Activated CD8-positive, alpha-beta memory T cell treated with anti-CD3 and anti-CD28 coated beads for 1 hour (primary cell): Measurements from ENCODE around the gene ADGRA1.
"Not testable (repeated sequence)": the region's sequence is repeated elsewhere in the genome, so short reads cannot be mapped to it uniquely, and the experiment has no call there.

Source experiments
- DNase-seq, 2 donors: peaks; one replicate each; pipeline ENCODE4 v3.0.0-alpha.2; 2020; ENCODE audit warnings: low read depth in 1 of 2; ENCODE audit errors: extremely low read depth in 1 of 2

The ADGRA1 gene

DNA sequence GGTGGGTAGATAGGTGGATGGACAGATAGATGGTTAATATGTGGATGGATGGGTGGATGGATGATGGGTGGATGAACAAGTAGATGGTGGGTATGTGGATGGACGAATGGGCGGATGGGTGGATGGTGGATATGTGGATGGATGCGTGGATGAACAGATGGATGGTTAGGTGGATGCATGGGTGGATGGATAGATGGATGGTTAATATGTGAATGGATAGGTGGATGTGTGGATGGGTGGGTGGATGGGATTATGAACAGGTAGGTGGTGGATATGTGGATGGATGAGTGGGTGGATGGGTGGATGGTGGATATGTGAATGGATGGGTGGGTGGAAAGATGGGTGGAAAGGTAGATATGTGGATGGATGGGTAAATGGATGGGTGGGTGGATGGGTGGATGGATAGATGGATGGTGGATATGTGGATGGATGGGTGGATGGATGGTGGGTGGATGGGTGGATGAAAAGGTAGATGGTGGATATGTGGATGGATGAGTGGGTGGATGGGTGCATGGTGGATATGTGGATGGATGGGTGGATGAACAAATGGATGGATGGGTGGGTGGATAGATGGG lies 87.1 kb downstream of the ADGRA1 start:
- no peak for DNase-seq

DNA sequence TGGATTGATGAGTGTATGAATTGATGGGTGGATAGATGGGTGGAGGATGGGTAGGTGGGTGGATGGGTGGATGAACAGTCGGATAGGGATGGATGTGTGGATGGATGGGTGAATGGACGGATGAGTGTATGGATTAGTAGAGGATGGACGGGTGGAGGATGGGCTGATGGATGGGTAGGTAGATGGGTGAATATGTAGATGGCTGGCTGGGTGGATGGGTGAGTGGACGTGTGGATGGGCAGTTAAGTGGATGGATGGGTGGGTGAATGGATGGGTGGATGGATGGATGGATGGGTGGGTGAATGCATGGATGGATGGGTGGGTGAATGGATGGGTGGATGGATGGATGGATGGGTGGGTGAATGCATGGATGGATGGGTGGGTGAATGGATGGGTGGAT lies 87.9 kb downstream of the ADGRA1 start:
- not testable (repeated sequence) for DNase-seq

DNA sequence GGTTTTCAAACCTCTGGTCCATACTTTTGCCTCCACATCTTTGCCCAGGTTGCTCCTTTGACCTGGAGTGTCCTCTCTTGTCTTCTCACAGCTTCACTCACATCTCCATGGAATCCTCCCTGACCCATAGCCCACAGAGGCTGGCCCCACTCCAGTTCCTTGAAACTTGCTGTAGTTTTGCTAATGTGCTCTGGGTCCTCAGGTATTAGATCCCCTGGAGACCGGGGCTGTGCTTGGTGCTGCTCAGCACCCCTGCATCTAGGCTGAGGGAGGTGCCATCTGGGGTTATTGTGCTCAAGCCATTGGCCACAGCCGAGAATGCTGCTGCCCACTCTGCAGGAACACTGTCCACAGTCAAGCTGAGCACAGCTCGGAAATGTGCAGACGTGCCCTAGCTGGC lies 88.8 kb downstream of the ADGRA1 start:
- DNase-seq: no peak

DNA sequence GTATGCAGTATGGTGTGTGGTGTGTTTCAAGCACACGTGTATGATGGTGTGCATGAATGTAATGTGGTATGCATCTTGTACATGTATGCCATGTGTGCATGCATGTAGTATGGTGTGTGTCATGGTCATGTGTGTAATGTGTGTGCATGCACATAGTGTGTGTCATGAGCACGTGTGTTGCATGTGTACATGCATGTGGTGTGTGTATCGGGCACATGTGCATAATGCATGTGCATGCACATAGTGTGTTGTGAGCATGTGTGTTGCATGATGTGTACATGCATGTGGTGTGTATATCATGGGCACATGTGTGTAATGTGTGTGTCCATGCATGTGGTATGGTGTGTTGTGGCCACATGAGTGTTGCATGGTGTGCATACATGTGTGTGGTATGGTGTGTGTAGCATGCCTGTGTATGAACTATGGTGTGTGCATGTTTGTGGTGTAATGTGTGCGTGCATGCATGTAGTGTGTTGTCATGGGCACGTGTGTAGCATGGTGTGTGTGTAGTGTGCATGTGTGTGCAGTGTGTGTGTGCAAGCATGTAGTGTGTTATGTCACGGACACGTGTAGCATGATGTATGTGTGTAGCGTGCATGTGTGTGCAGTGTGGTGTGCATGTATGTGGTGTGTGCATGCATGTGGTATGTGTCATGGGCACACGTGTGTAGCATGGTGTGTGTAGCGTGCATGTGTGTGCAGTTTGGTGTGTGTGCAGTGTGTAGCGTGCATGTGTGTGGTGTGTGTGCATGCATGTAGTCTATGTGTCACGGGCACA lies 89.8 kb downstream of the ADGRA1 start:
- DNase-seq: no peak

DNA sequence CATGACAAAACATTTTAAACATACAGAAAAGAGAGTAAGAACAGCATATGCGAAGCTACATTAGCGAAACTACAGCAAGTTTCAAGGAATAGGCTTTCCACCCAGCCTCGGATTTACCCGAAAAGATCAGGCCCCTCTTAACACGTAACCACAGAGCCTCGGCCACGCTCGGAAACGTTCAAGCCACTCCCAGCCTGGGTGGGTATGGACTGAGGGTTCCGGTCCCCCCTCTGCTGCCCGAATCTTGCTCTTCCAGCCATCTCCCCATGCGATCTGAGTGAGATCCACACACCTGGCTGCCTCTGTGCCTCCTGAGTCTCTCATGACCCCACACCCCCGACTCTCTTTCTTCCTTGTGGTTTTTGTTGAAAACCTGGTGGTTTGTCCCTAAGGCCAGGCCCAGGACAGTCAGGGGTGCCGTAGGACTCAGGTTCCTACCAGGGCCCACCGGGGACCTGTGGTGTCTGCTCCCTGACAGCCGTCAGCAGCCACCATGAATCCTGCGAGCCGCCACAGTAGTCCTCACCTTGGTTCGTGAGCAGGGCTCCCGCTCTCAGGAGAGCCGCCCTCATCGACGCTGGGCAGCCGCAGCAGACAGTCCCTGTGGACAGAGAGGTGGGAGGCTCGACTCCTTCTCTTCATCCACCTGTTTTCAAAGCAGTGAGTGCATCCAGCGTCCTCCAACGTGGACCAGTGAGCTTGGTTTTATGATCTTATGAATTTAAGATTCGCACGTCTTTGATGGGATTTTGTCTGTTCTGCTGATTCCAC lies 90.8 kb downstream of the ADGRA1 start:
- no peak for DNase-seq

DNA sequence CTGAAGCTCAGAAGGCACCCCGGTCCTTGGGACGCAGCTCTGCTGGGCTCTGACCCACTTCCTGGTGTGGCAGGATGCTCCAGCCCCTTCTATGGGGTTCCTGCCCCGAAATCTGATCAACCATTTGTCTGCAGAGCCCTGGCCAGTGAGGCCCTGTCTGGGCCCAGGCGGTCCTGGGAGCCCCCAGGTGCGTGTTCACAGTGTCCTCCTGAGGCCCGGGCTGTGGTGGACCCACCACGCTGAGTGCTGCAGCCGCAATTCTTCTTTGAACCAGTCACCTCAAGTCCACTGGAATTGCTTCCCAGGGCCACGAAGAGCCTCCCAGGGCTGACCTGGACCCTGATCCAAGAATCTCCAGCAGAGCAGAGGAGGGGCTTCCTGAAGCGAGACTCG lies 91.4 kb downstream of the ADGRA1 start:
- no peak for DNase-seq

DNA sequence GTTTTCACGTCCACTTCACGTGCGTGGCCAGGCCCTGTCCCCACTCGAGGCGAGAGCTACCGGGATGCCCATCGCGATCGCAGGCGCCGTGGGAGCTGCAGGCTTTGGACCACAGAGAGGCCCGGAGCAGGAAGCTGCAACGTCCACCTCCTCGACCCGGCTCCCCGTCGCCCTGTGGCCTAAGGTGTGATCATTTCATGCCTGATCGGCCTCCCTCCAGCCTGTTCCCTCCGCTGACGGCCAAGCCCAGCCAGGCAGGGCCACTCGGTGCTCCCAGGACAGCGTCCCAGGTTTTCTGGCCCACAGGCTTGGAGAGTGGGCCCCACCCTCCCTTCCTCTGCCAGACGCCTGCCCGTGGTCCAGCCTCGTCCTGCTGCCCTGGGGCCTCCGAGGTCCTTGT lies 91.9 kb downstream of the ADGRA1 start:
- no peak for DNase-seq

DNA sequence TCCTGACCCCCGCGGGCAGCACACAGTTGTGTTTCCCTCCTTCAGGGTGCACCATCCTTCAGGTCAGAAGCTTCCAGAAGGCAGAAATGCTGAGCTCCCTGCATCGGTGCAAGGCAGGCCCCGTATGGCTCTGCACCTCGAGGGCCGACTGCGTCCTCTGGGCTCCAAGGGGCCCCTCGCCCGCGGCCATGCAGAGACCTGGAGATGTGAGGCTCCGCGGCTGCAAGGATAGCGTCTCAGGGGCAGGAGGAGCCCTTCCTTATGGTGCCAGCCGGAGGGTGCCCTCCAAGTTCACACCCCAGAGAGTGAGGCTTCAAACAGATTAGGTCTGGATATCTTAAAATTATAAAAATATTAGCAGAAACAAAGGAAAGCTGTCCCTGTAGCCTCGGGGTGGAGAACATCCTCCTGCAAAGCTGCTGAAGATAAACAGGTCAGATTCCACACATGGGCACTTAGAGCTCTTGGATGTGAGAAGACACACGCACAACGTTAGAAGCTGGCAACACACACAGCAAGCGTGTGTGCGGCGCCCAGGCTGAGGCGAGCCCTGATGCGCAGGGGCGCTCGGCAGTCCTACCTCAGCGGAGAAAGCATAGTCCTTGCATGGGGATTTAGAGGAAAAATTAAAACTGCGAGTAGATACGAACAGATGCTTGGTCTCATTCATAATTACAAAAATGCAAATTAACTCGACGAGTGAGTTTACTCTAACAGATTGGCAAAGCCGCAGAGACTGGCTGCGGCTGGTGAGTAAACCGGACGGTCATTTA lies 92.7 kb downstream of the ADGRA1 start:
- no peak for DNase-seq

DNA sequence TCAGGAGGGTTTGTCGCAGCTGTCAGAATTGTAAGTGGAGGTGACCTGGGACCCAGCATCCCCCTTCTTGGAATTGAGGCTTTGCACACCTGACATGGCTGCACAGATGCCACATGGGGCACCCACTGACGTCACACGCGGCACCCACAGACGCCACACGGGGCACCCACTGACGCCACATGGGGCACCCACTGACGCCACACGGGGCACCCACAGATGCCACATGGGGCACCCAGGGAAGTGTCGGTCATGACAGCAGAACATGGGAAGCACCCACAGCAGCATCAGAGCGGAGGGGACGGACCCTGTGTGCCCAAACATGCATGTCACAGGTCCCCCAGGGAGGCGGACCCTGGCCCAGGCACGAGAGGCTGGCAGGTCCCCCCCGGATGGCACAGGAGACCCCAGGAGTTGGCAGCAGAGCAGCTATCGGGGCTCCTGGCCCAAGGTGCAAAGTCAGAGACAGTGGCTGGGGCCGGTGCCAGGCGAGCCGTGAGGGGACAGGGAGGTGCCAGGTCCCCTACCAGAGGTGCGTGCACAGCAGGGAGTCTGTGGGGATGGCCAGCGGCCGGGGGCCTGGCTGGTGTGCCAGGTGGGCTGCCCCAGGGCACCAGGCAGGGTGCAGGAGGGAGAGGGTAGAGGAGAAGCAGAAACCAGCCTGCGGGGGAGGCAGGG lies 93.4 kb downstream of the ADGRA1 start:
- DNase-seq: no peak
